HepG2 (cell line): Measurements from ENCODE around the gene CUL4B. TPM values are rescaled to one million over a fixed set of nuclear protein-coding genes. Genes with fewer than 3 reads are reported as not detected.

Experiments
- AFF4 ChIP-seq: sonication (generic); formaldehyde crosslinking; IDR thresholded peaks from 2 replicates; pipeline ENCODE4 v1.4.0; 2020; ENCODE audit warnings: missing genetic modification reagents
- BRF2 ChIP-seq: sonication (generic); formaldehyde crosslinking; IDR thresholded peaks from 2 replicates; pipeline ENCODE4 v1.8.1; 2022; ENCODE audit warnings: mild to moderate bottlenecking, missing genetic modification reagents
- CREB3 ChIP-seq: sonication (generic); formaldehyde crosslinking; IDR thresholded peaks from 2 replicates; pipeline ENCODE4 v1.5.0; 2020; ENCODE audit warnings: missing genetic modification reagents
- E2F2 ChIP-seq: sonication (generic); formaldehyde crosslinking; IDR thresholded peaks from 2 replicates; pipeline ENCODE4 v1.4.0; 2020; ENCODE audit warnings: missing genetic modification reagents, borderline replicate concordance
- KDM4B ChIP-seq: sonication (generic); formaldehyde crosslinking; IDR thresholded peaks from 2 replicates; pipeline ENCODE4 v1.4.0; 2020; ENCODE audit warnings: missing genetic modification reagents
- KLF15 ChIP-seq: sonication (generic); formaldehyde crosslinking; IDR thresholded peaks from 2 replicates; pipeline ENCODE4 v1.8.1; 2023; ENCODE audit warnings: borderline replicate concordance, mild to moderate bottlenecking, inconsistent platforms, missing genetic modification reagents, mixed read lengths
- MATR3 ChIP-seq: sonication (generic); formaldehyde crosslinking; IDR thresholded peaks from 2 replicates; pipeline ENCODE4 v1.4.0; 2020; ENCODE audit warnings: missing genetic modification reagents
- MXD4 ChIP-seq: IDR thresholded peaks from 2 replicates; pipeline ENCODE4 v1.6.1; 2016; ENCODE audit warnings: mild to moderate bottlenecking, missing biosample characterization, missing genetic modification reagents
- NCOA2 ChIP-seq: sonication (generic); formaldehyde crosslinking; IDR thresholded peaks from 2 replicates; pipeline ENCODE4 v1.8.0; 2022; ENCODE audit warnings: inconsistent platforms
- ONECUT2 ChIP-seq: sonication (generic); formaldehyde crosslinking; IDR thresholded peaks from 2 replicates; pipeline ENCODE4 v1.4.0; 2020; ENCODE audit warnings: missing genetic modification reagents
- RCOR2 ChIP-seq: IDR thresholded peaks from 2 replicates; pipeline ENCODE4 v1.6.1; 2016; ENCODE audit warnings: missing biosample characterization, missing genetic modification reagents
- SCMH1 ChIP-seq: sonication (generic); formaldehyde crosslinking; IDR thresholded peaks from 2 replicates; pipeline ENCODE4 v1.9.0; 2021; ENCODE audit warnings: missing genetic modification reagents, mild to moderate bottlenecking, borderline replicate concordance
- SOX6 ChIP-seq, 2 experiments: fragments of 450-650 bp in 1 of 2; sonication (generic) in 1 of 2; formaldehyde crosslinking in 1 of 2; IDR thresholded peaks; 2 replicates each; pipeline versions ENCODE4 v1.4.0 to v1.6.1; 2017 to 2020; ENCODE audit warnings: antibody characterized with exemption in 1 of 2, mild to moderate bottlenecking in 1 of 2, missing genetic modification reagents in 1 of 2
- ZBTB46 ChIP-seq: sonication (generic); formaldehyde crosslinking; IDR thresholded peaks from 2 replicates; pipeline ENCODE4 v1.4.0; 2020; ENCODE audit warnings: mild to moderate bottlenecking, missing genetic modification reagents, borderline replicate concordance
- ZNF543 ChIP-seq: sonication (generic); formaldehyde crosslinking; IDR thresholded peaks from 2 replicates; pipeline ENCODE4 v1.4.0; 2020; ENCODE audit warnings: mild to moderate bottlenecking, missing genetic modification reagents
- ZNF879 ChIP-seq: sonication (generic); formaldehyde crosslinking; IDR thresholded peaks from 2 replicates; pipeline ENCODE4 v1.8.1; 2023; ENCODE audit warnings: missing genetic modification reagents
- ZSCAN29 ChIP-seq: sonication (generic); formaldehyde crosslinking; conservative IDR thresholded peaks from 2 replicates; pipeline ENCODE4 v1.4.0; 2020; ENCODE audit warnings: mild to moderate bottlenecking, missing genetic modification reagents
- ZUFSP ChIP-seq: sonication (generic); formaldehyde crosslinking; IDR thresholded peaks from 2 replicates; pipeline ENCODE4 v1.9.0; 2021; ENCODE audit warnings: missing genetic modification reagents, mild to moderate bottlenecking, borderline replicate concordance
- polyA plus RNA-seq, 8 experiments: library from polyadenylated mRNA; depleted of rRNA in 3 of 8; stranded (reverse) in 7 of 8; unstranded in 1 of 8; fragments of >200 nt; fragmentation: Illumina TruSeq in 4 of 8; extraction: Trizol in 4 of 8; gene quantifications; 2 replicates each; pipeline versions ENCODE4 v1.2.1 to v1.2.3, GENCODE V29; 2011 to 2016; ENCODE audit warnings: low read depth in 4 of 8, missing spikeins in 1 of 8, mixed read lengths in 1 of 8; ENCODE audit not compliant: insufficient read depth in 1 of 8
- total RNA-seq, 5 experiments: library from RNA; depleted of rRNA; stranded (reverse); fragments of >200 nt; fragmentation: Illumina TruSeq; extraction: Trizol; gene quantifications; 2 replicates each; pipeline ENCODE4 v1.2.3, GENCODE V29; 2016; ENCODE audit warnings: low read depth in 1 of 5

CUL4B gene
- total and polyA plus RNA-seq, 2 of the 13 experiments (the other 11 are each of a cell fraction or from before 2014, with no cell fraction given), result 21.6 to 28.5 TPM

- no peak for TF ChIP-seq SOX6 (IDR thresholded peaks at IDR 0.05)
- TF ChIP-seq SOX6 (CRISPR knock-in tag; IDR thresholded peaks at IDR 0.05), result peak; percentile 22; the same call in 1 of the 2 replicates
- TF ChIP-seq AFF4 (CRISPR knock-in tag), result no peak
- no peak for TF ChIP-seq KLF15 (CRISPR knock-in tag)
- no peak for TF ChIP-seq ZSCAN29 (CRISPR knock-in tag)
- no peak for TF ChIP-seq MXD4 (CRISPR knock-in tag)
- TF ChIP-seq BRF2 (CRISPR knock-in tag), result no peak
- TF ChIP-seq ZNF879 (CRISPR knock-in tag), result no peak
- TF ChIP-seq SCMH1 (CRISPR knock-in tag), result no peak
- no peak for TF ChIP-seq E2F2
- TF ChIP-seq MATR3 (CRISPR knock-in tag), result no peak
- TF ChIP-seq ZBTB46, result no peak
- no peak for TF ChIP-seq KDM4B (CRISPR knock-in tag)
- no peak for TF ChIP-seq ZNF543
- TF ChIP-seq ONECUT2 (CRISPR knock-in tag), result no peak
- TF ChIP-seq CREB3, result no peak
- no peak for TF ChIP-seq ZUFSP (CRISPR knock-in tag)
- TF ChIP-seq RCOR2, result no peak
- no peak for TF ChIP-seq NCOA2 (CRISPR knock-in tag)
These were observed at the start of gene CUL4B (continued) for GRCh38 chrX:120560842-120561633.
